HepG2 (cell line): ENCODE measurements around the gene CCDC117. TPM values are rescaled to one million over a fixed set of nuclear protein-coding genes. Genes with fewer than 3 reads are reported as not detected.

Experiments
- AHR ChIP-seq: IDR thresholded peaks from 2 replicates; pipeline ENCODE4 v1.6.1; 2018; ENCODE audit warnings: missing genetic modification reagents, missing compliant biosample characterization
- CCAR2 ChIP-seq: fragments of 200-400 bp; formaldehyde crosslinking; optimal IDR thresholded peaks from 2 replicates; pipeline ENCODE3; 2018; ENCODE audit warnings: low read depth, mild to moderate bottlenecking, low read length, moderate library complexity
- CSRNP1 ChIP-seq: sonication (generic); formaldehyde crosslinking; IDR thresholded peaks from 2 replicates; pipeline ENCODE4 v1.8.1; 2023; ENCODE audit warnings: mild to moderate bottlenecking, missing genetic modification reagents
- GLI4 ChIP-seq: sonication (generic); formaldehyde crosslinking; IDR thresholded peaks from 2 replicates; pipeline ENCODE4 v1.5.1; 2020; ENCODE audit warnings: missing genetic modification reagents, mild to moderate bottlenecking, moderate library complexity, borderline replicate concordance
- MEIS1 ChIP-seq: sonication (generic); formaldehyde crosslinking; IDR thresholded peaks from 2 replicates; pipeline ENCODE4 v1.9.0; 2021; ENCODE audit warnings: mild to moderate bottlenecking, missing genetic modification reagents, moderate library complexity, borderline replicate concordance
- ZHX1 ChIP-seq: sonication (generic); formaldehyde crosslinking; IDR thresholded peaks from 2 replicates; pipeline ENCODE4 v1.8.1; 2022; ENCODE audit warnings: low read depth, mild to moderate bottlenecking, missing genetic modification reagents
- ZNF326 ChIP-seq: sonication (generic); formaldehyde crosslinking; IDR thresholded peaks from 2 replicates; pipeline ENCODE4 v1.4.0; 2020; ENCODE audit warnings: missing genetic modification reagents, borderline replicate concordance
- ZNF567 ChIP-seq: sonication (generic); formaldehyde crosslinking; IDR thresholded peaks from 2 replicates; pipeline ENCODE4 v1.8.1; 2023; ENCODE audit warnings: mild to moderate bottlenecking, missing genetic modification reagents, borderline replicate concordance
- polyA plus RNA-seq, 8 experiments: library from polyadenylated mRNA; depleted of rRNA in 3 of 8; stranded (reverse) in 7 of 8; unstranded in 1 of 8; fragments of >200 nt; fragmentation: Illumina TruSeq in 4 of 8; extraction: Trizol in 4 of 8; gene quantifications; 2 replicates each; pipeline versions ENCODE4 v1.2.1 to v1.2.3, GENCODE V29; 2011 to 2016; ENCODE audit warnings: low read depth in 4 of 8, missing spikeins in 1 of 8, mixed read lengths in 1 of 8; ENCODE audit not compliant: insufficient read depth in 1 of 8
- total RNA-seq, 5 experiments: library from RNA; depleted of rRNA; stranded (reverse); fragments of >200 nt; fragmentation: Illumina TruSeq; extraction: Trizol; gene quantifications; 2 replicates each; pipeline ENCODE4 v1.2.3, GENCODE V29; 2016; ENCODE audit warnings: low read depth in 1 of 5
- TF ChIP-seq, protein P1 (sequence below): sonication (generic); formaldehyde crosslinking; IDR thresholded peaks from 2 replicates; pipeline ENCODE4 v1.4.0; 2020; ENCODE audit warnings: missing genetic modification reagents, mild to moderate bottlenecking, borderline replicate concordance
- TF ChIP-seq, protein P2 (sequence below): sonication (generic); formaldehyde crosslinking; IDR thresholded peaks from 2 replicates; pipeline ENCODE4 v1.8.1; 2023; ENCODE audit warnings: missing genetic modification reagents, inconsistent platforms, borderline replicate concordance

CCDC117 gene
- total and polyA plus RNA-seq, 2 of the 13 experiments (the other 11 are each of a cell fraction or from before 2014, with no cell fraction given): 12.6 to 34.2 TPM

DNA sequence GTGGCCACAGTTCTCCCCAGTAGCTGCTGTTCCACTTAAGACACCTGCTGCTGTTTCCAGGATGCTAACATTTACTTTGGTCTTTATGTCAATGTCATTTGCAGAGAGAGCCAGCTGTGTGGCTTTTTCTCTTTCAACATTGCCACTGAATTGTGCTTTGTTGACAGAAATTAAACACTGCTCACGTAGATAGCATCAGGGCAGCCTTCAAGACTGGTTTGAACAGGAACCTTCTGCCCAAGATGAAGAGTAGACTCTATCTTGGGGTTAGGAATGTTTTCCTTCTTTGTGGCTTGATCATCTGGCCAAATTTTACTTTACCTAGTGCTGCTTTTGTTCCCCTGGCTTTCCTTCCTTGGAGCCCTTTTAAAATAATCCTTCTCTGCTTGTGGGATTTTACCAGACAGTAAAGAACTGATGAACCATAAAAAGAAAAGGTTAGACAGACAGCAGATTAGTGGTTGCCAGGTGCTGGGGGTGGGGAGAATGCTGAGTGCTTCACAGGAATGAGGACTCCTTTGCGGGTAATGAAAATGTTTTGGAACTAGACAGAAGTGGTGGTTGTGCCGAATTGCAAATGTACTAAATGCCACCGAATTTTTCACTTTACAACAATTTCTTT is 50.5 kb downstream of the CCDC117 start (continued):
- TF ChIP-seq, protein P1, sequence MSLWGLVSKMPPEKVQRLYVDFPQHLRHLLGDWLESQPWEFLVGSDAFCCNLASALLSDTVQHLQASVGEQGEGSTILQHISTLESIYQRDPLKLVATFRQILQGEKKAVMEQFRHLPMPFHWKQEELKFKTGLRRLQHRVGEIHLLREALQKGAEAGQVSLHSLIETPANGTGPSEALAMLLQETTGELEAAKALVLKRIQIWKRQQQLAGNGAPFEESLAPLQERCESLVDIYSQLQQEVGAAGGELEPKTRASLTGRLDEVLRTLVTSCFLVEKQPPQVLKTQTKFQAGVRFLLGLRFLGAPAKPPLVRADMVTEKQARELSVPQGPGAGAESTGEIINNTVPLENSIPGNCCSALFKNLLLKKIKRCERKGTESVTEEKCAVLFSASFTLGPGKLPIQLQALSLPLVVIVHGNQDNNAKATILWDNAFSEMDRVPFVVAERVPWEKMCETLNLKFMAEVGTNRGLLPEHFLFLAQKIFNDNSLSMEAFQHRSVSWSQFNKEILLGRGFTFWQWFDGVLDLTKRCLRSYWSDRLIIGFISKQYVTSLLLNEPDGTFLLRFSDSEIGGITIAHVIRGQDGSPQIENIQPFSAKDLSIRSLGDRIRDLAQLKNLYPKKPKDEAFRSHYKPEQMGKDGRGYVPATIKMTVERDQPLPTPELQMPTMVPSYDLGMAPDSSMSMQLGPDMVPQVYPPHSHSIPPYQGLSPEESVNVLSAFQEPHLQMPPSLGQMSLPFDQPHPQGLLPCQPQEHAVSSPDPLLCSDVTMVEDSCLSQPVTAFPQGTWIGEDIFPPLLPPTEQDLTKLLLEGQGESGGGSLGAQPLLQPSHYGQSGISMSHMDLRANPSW: no peak
- TF ChIP-seq ZNF567 (CRISPR knock-in tag) (no peak), AHR (CRISPR knock-in tag) (no peak), CCAR2 (no peak), ZHX1 (CRISPR knock-in tag) (peak; percentile 25; the same call in 1 of the 2 replicates), CSRNP1 (CRISPR knock-in tag) (no peak), MEIS1 (CRISPR knock-in tag) (no peak), ZNF326 (CRISPR knock-in tag) (no peak), GLI4 (CRISPR knock-in tag) (0 out of 2 replicates have a peak, but pooled peaks have one; percentile 48)
- TF ChIP-seq, protein P2, sequence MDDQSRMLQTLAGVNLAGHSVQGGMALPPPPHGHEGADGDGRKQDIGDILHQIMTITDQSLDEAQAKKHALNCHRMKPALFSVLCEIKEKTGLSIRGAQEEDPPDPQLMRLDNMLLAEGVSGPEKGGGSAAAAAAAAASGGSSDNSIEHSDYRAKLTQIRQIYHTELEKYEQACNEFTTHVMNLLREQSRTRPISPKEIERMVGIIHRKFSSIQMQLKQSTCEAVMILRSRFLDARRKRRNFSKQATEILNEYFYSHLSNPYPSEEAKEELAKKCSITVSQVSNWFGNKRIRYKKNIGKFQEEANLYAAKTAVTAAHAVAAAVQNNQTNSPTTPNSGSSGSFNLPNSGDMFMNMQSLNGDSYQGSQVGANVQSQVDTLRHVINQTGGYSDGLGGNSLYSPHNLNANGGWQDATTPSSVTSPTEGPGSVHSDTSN (CRISPR knock-in tag): no peak
